HepG2 (cell line): ENCODE data around the gene SMYD4. TPM values are rescaled to one million over a fixed set of nuclear protein-coding genes. Genes with fewer than 3 reads are reported as not detected.

Experiments used
- ATAC-seq: fragments of 200-7000 bp; cut with Tn5 transposase; 3 replicates; pipeline ENCODE4 v1.9.1; 2020; ENCODE audit warnings: mild to moderate bottlenecking, moderate library complexity
- BruUV-seq: library from RNA; stranded (reverse); fragments of 400-500 nt; replicated peaks from 2 replicates; lab custom pipeline; 2021; lab: Mats Ljungman, UMichigan
- CTCF ChIA-PET: fragments of 300-600 bp; formaldehyde crosslinking; extraction: SDS; loops from one replicate; lab custom pipeline; 2021; ENCODE audit warnings: low total read pairs, inconsistent platforms, low intra/inter-chr PET ratio; lab: Yijun Ruan, JAX
- POLR2A ChIA-PET: fragments of 350-600 bp; sonication (Branson Sonifier 250); formaldehyde crosslinking; loops from one replicate; lab custom pipeline; 2020; ENCODE audit warnings: antibody characterized with exemption, inconsistent platforms; lab: Yijun Ruan, JAX
- DNase-seq: peaks from one replicate; pipeline ENCODE4 v3.0.0-alpha.2; 2015; ENCODE audit warnings: low spot score
- FAIRE-seq: peaks from 3 replicates; lab custom pipeline; 2011; peaks lifted over from hg19 to GRCh38; lab: Jason Lieb, UNC
- H2AFZ ChIP-seq: one replicate; pipeline ENCODE4 v1.6.1; 2011; ENCODE audit warnings: low read length, inconsistent platforms
- H3K27ac ChIP-seq: fragments of 300-600 bp; 3 replicates; pipeline ENCODE4 v1.8.0; 2011; ENCODE audit warnings: mixed run types, mild to moderate bottlenecking, mixed read lengths, low read length, inconsistent platforms; ENCODE audit not compliant: insufficient read depth; ENCODE audit errors: extremely low read length
- H3K27me3 ChIP-seq, 2 experiments: fragments of 200-600 bp in 1 of 2; 2 replicates in 1 of 2; 3 replicates in 1 of 2; pipeline versions ENCODE4 v1.6.0 to v1.8.0; 2011; ENCODE audit warnings: low read length in 2 of 2, mild to moderate bottlenecking in 2 of 2, moderate library complexity in 2 of 2, inconsistent platforms in 1 of 2; ENCODE audit not compliant: insufficient read depth in 2 of 2, control insufficient read depth in 1 of 2
- H3K36me3 ChIP-seq, 2 experiments: fragments of 200-600 bp in 1 of 2; replicated peaks in 1 of 2; 2 replicates in 1 of 2; 3 replicates in 1 of 2; pipeline versions ENCODE4 v1.5.1 to v1.8.0; 2011; ENCODE audit warnings: low read length in 2 of 2, inconsistent platforms in 1 of 2; ENCODE audit not compliant: insufficient read depth in 2 of 2, control insufficient read depth in 1 of 2
- H3K4me1 ChIP-seq: 2 replicates; pipeline ENCODE4 v1.5.1; 2012; ENCODE audit warnings: low read length, inconsistent platforms; ENCODE audit not compliant: insufficient read depth
- H3K4me2 ChIP-seq: 2 replicates; pipeline ENCODE4 v1.6.0; 2011; ENCODE audit warnings: low read depth, low read length, inconsistent platforms
- H3K4me3 ChIP-seq, 3 experiments: fragments of 200-600 bp in 1 of 3; sonication (generic), shearing (Covaris generic) in 1 of 3; replicated peaks in 1 of 3; 2 replicates each; pipeline ENCODE4 v1.5.1; 2011 to 2016; ENCODE audit warnings: low read length in 3 of 3, inconsistent platforms in 2 of 3, low read depth in 2 of 3, mild to moderate bottlenecking in 2 of 3, control low read depth in 1 of 3, mixed read lengths in 1 of 3; ENCODE audit not compliant: insufficient read depth in 1 of 3
- H3K79me2 ChIP-seq: one replicate; pipeline ENCODE4 v1.6.1; 2011; ENCODE audit warnings: low read length, inconsistent platforms; ENCODE audit not compliant: insufficient read depth
- H3K9ac ChIP-seq: 2 replicates; pipeline ENCODE4 v1.6.0; 2011; ENCODE audit warnings: mild to moderate bottlenecking, low read depth, low read length, inconsistent platforms; ENCODE audit not compliant: insufficient read depth
- H3K9me3 ChIP-seq: 2 replicates; pipeline ENCODE4 v1.5.1; 2012; ENCODE audit warnings: mild to moderate bottlenecking, low read length
- H4K20me1 ChIP-seq: 2 replicates; pipeline ENCODE4 v1.6.0; 2011; ENCODE audit warnings: inconsistent platforms, mild to moderate bottlenecking, low read length, moderate library complexity; ENCODE audit not compliant: insufficient read depth
- AGO2 ChIP-seq: fragments of 200-400 bp; formaldehyde crosslinking; optimal IDR thresholded peaks from 2 replicates; pipeline ENCODE3; 2017; ENCODE audit warnings: mild to moderate bottlenecking, low read depth, low read length, moderate library complexity
- GPBP1L1 ChIP-seq: sonication (generic); formaldehyde crosslinking; IDR thresholded peaks from 2 replicates; pipeline ENCODE4 v1.5.0; 2020; ENCODE audit warnings: mild to moderate bottlenecking, missing genetic modification reagents
- HOXA9 ChIP-seq: sonication (generic); formaldehyde crosslinking; IDR thresholded peaks from 2 replicates; pipeline ENCODE4 v1.8.1; 2022; ENCODE audit warnings: missing genetic modification reagents, mild to moderate bottlenecking, moderate library complexity, borderline replicate concordance
- POGZ ChIP-seq: sonication (generic); formaldehyde crosslinking; IDR thresholded peaks from 2 replicates; pipeline ENCODE4 v1.4.0; 2020; ENCODE audit warnings: mild to moderate bottlenecking, missing genetic modification reagents
- POLR2A ChIP-seq, 2 experiments: IDR thresholded peaks; 2 replicates each; pipeline ENCODE4 v1.6.1; 2011; ENCODE audit warnings: low read depth in 2 of 2, low read length in 2 of 2, mild to moderate bottlenecking in 1 of 2, moderate library complexity in 1 of 2; ENCODE audit not compliant: insufficient read depth in 1 of 2
- RBFOX2 ChIP-seq: fragments of 200-400 bp; formaldehyde crosslinking; IDR thresholded peaks from 2 replicates; pipeline ENCODE4 v1.6.1; 2017; ENCODE audit warnings: low read depth, mild to moderate bottlenecking, low read length
- SNAPC4 ChIP-seq: sonication (generic); formaldehyde crosslinking; IDR thresholded peaks from 2 replicates; pipeline ENCODE4 v1.4.0; 2020; ENCODE audit warnings: mild to moderate bottlenecking, missing genetic modification reagents
- ZBTB38 ChIP-seq: sonication (generic); formaldehyde crosslinking; IDR thresholded peaks from 2 replicates; pipeline ENCODE4 v1.5.1; 2020; ENCODE audit warnings: mild to moderate bottlenecking, missing genetic modification reagents
- ZNF207 ChIP-seq: fragments of 450-650 bp; IDR thresholded peaks from 2 replicates; pipeline ENCODE4 v1.6.1; 2016; ENCODE audit warnings: antibody characterized with exemption, borderline replicate concordance
- ZNF501 ChIP-seq: sonication (generic); formaldehyde crosslinking; IDR thresholded peaks from 2 replicates; pipeline ENCODE4 v1.5.1; 2020; ENCODE audit warnings: mild to moderate bottlenecking, moderate library complexity, missing genetic modification reagents
- WGBS: methylation state at CpG from one replicate; pipeline ENCODE4 v1.1.6; 2017; ENCODE audit warnings: low lambda C conversion rate; 5-methylcytosine and 5-hydroxymethylcytosine counted together
- in situ Hi-C: cut with HindIII; loops from 2 replicates; pipeline ENCODE4 v1.10.0; 2017; ENCODE audit warnings: low pct_unique_long_range_greater_than_20kb; ENCODE audit not compliant: extremely low pct_ligation_motif_present
- intact Hi-C: fragments of 100-400 bp; cut with micrococcal nuclease; formaldehyde crosslinking; loops from one replicate; pipeline ENCODE4 v1.10.0; 2022; ENCODE audit not compliant: unreplicated experiment
- polyA plus RNA-seq, 8 experiments: library from polyadenylated mRNA; depleted of rRNA in 3 of 8; stranded (reverse) in 7 of 8; unstranded in 1 of 8; fragments of >200 nt; fragmentation: Illumina TruSeq in 4 of 8; extraction: Trizol in 4 of 8; gene quantifications; 2 replicates each; pipeline versions ENCODE4 v1.2.1 to v1.2.3, GENCODE V29; 2011 to 2016; ENCODE audit warnings: low read depth in 4 of 8, missing spikeins in 1 of 8, mixed read lengths in 1 of 8; ENCODE audit not compliant: insufficient read depth in 1 of 8
- total RNA-seq, 5 experiments: library from RNA; depleted of rRNA; stranded (reverse); fragments of >200 nt; fragmentation: Illumina TruSeq; extraction: Trizol; gene quantifications; 2 replicates each; pipeline ENCODE4 v1.2.3, GENCODE V29; 2016; ENCODE audit warnings: low read depth in 1 of 5
- TF ChIP-seq, protein P1 (sequence below): sonication (generic); formaldehyde crosslinking; IDR thresholded peaks from 2 replicates; pipeline ENCODE4 v1.5.0; 2020; ENCODE audit warnings: missing genetic modification reagents

The SMYD4 gene
- total and polyA plus RNA-seq, 2 of the 13 experiments (the other 11 are each of a cell fraction or from before 2014, with no cell fraction given): 7.4 to 11.3 TPM

GRCh38 chr17:1735418-1735817 lies 94.3 kb downstream of the SMYD4 start (continued):
- TF ChIP-seq SNAPC4: 0 out of 2 replicates have a peak, but pooled peaks have one; percentile 33
- 0 out of 2 replicates have a peak, but pooled peaks have one; percentile 29 for TF ChIP-seq POGZ (CRISPR knock-in tag)
- TF ChIP-seq ZBTB38 (CRISPR knock-in tag): peak; percentile 40; the same call in 1 of the 2 replicates
- TF ChIP-seq HOXA9 (CRISPR knock-in tag): 0 out of 2 replicates have a peak, but pooled peaks have one; percentile 8
- TF ChIP-seq ZNF207: no peak
- TF ChIP-seq, all 625 proteins: peak for 11

- H4K20me1 ChIP-seq: no peaks in the 10 kb centered on the region
- 98% methylated on average over 22 of the region's 38 CpGs for WGBS
- no peak for ATAC-seq
- no peaks in the 10 kb centered on the region for H3K27me3 ChIP-seq
- in situ Hi-C loops (no loop called here), intact Hi-C loops (no loop called here)
- H3K4me3 ChIP-seq: no peak overlapping the region
- H3K4me2 ChIP-seq: no peak overlapping the region
- POLR2A ChIA-PET: interaction anchor here (0.8 to 6.3 kb wide), 5 partner anchors 9 to 29 kb away, joined by 3 to 44 read pairs (median 12); partner anchors contain the start of genes SERPINF1, SERPINF2 and WDR81
- H3K27ac ChIP-seq: peak overlapping the region; percentile 32
- TF ChIP-seq AGO2 (peak; percentile 93), RBFOX2 (peak; percentile 66), ZNF501 (no peak), ZBTB38 (CRISPR knock-in tag) (peak; percentile 79), POLR2A (IDR thresholded peaks at IDR 0.05; ENCODE audit: insufficient read depth in 1 of 2, low read depth in 2 of 2, low read length in 2 of 2) (0 out of 4 replicates have a peak, but pooled peaks of 1 of the 2 experiments have one; percentile 5), GPBP1L1 (CRISPR knock-in tag) (no peak)
- TF ChIP-seq, protein P1, sequence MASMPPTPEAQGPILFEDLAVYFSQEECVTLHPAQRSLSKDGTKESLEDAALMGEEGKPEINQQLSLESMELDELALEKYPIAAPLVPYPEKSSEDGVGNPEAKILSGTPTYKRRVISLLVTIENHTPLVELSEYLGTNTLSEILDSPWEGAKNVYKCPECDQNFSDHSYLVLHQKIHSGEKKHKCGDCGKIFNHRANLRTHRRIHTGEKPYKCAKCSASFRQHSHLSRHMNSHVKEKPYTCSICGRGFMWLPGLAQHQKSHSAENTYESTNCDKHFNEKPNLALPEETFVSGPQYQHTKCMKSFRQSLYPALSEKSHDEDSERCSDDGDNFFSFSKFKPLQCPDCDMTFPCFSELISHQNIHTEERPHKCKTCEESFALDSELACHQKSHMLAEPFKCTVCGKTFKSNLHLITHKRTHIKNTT (CRISPR knock-in tag): no peak
- TF ChIP-seq, all 625 proteins: peak for 4
- peaks cover 3% of the 10 kb centered on the region for H3K79me2 ChIP-seq
- peaks cover 5% of the 10 kb centered on the region in 2 experiments; a peak in 4 of 5 replicates for H3K36me3 ChIP-seq
- no peak overlapping the region for H3K9ac ChIP-seq
- no TSS peak for BruUV-seq
- peaks cover 47% of the 10 kb centered on the region for H3K4me1 ChIP-seq
- CTCF ChIA-PET: no interaction called here
- no peaks in the 10 kb centered on the region for H3K9me3 ChIP-seq
- H2AFZ ChIP-seq: no peak overlapping the region
- DNase-seq (no peak), FAIRE-seq (no peak)
These were observed 95.9 kb downstream of the SMYD4 start for GRCh38 chr17:1733759-1734158.
